ENCODE data around the gene COMMD7.

Gene COMMD7

DNA sequence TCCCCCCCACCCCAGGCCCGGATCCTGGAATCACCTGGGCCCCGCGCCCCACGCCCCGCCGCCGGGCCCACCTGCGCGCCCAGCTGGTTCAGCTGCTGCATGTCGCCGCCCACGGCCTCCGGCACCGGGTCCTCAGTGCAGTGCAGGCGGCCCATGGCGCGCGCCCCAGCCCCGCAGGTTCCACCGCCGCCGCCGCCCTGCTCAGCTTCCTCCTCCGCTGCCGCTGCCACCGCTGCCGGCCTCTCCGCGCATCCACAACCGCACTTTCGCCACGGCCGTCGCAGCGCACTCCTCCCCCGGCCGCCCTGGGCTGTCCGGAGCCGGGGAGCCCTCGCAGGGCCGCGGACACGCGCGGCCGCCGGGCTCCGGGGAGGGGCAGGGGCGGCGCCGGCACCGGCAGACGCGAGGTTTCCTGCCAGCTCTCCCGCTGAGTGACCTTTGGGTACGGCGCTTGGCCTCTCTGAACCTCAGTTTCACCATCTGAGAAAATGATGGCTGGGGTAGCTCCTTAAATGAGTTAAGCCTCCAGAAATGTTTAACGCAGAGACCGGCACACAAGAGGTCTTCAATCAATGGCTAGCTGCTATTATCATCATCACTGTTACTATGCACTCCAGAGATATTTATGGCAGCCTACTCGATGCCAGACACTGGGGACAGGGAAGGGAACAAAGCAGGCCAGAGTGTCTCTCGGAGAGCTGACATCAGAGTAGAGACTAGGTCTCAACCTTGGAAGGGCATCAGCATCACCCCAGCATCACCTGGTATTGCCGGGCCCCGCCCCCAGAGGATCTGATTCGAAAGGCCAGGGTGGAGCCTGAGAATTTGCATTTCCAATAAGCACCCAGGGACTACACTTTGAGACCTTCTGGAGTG, at the start of gene COMMD7:
COMMD7 (minus strand) TSS at position 231 of the 876 bp plus-strand sequence; CDS start at position 155, 76 bp downstream.
- TF ChIP-seq POLR2A (IDR thresholded peaks at IDR 0.05; ENCODE audit: low read length) (no peak), GATA1 (IDR thresholded peaks at IDR 0.05; ENCODE audit: low read depth, low read length) (no peak)
- DNase-seq: peak; percentile 70 to 77

DNA sequence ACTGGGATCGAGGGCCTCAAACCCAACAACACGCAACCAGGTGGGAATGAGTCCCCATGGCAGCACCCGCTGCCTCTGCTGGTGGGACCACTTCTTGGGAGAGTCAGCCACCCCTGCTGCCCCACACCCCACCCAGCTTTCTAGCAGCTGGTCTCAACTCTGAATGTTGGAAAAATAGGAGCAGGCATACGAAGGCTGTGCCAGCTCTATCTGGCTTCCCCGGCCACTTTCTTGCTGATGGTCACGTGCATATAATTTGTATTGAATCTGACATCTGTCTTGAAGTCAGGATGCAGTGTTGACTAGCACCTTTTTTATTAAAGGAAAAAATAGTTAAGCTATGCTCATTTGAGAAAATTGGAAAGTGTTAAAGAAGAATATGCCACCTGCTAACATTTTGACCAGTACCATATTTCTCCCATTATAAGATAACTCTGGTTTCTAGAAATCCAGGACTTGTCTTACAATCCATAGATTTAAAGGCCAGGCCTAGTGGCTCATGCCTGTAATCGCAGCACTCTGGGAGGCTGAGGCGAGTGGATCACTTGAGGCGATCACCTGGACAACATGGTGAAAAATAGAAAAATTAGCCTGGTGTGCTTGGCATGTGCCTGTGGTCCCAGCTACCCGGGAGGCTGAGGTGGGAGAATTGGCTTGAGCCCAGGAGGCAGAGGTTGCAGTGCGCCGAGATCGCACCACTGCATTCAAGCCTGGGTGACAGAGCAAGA, 49.6 kb upstream of the COMMD7 start:
- no peak for DNase-seq
- no peak for TF ChIP-seq GATA1 (IDR thresholded peaks at IDR 0.05; ENCODE audit: low read depth, low read length)

DNA sequence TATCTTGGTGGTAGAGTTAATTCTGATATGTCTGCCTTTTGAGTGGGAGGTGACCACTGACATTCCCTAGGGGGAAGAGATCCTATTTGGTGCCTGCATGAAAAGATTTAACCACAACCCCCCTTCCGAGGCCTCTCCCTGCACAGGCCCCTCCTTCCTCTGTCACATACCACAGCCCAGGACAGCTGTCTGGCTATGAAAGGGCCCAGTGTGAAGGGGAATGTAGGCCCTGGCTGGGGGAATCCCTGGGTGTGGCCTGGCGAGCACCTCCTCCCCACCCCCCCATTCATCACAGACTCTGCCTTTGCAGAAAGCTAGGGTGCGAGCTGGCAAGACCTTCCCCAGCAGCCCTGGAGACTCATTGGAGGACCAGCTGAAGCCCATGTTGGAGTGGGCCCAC, 49.0 kb upstream of the COMMD7 start:
- no peak for DNase-seq
- TF ChIP-seq POLR2A (IDR thresholded peaks at IDR 0.05; ENCODE audit: low read length) (no peak), GATA1 (IDR thresholded peaks at IDR 0.05; ENCODE audit: low read depth, low read length) (no peak)

DNA sequence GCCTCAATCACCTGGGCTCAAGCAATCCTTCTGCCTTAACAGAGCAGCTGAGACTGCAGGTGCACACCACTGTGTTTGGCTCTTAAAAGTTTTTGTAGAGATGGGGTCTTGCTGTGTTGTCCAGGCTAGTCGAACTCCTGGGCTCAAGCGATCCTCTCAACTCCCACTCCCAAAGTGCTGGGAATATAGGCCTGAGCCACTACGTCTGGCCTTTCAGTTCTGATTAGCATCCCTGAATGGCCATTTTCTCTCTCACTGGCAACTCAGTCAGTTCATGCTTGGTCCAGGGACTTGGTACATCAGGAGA, 47.4 kb upstream of the COMMD7 start:
- DNase-seq: no peak
- no peak for TF ChIP-seq POLR2A (IDR thresholded peaks at IDR 0.05; ENCODE audit: low read length)
- no peak for TF ChIP-seq GATA1 (IDR thresholded peaks at IDR 0.05; ENCODE audit: low read depth, low read length)

DNA sequence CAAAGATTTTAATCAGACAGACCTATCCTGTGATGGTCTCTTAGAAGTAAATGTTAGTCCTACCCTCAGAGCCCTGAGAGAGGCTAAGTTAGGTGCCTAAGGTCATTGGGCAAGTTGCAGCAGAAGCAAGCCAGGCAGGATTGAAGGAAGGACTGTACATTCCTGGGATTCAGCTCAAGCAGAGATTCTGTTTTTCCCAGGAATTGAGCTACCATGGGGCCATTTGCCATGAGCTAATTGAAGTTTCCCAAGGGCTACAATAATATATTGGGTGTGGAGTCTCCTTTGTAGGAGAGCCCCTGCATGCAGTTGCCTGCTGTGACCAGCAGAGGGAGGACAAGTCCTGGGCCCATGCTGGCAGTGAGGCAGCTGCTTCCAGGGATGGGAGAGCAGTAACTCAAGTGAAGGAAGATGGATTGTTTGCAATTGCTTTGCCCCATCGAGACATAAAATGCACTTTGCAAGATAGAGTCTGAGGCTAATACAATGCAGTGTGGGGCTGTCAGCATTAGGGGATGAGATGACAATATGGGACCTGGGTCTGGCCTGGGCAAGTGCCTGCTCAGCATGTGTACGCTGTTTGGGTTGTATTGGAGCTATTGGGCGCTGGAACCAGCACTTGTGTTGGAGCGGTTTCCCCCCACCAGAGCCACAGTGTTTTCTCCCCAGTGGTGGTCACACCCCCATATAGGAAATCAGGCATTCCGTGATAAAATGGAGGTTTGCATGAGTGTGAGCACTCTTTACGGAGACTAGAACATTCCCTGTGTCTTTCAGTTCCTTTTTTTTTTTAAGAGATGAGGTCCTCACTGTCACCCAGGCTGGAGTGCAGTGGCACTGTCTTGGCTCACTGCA, 46.9 kb upstream of the COMMD7 start:
- TF ChIP-seq GATA1 (IDR thresholded peaks at IDR 0.05; ENCODE audit: low read depth, low read length): no peak
- TF ChIP-seq POLR2A (IDR thresholded peaks at IDR 0.05; ENCODE audit: low read length): no peak
- DNase-seq: peak; percentile 62 to 79

DNA sequence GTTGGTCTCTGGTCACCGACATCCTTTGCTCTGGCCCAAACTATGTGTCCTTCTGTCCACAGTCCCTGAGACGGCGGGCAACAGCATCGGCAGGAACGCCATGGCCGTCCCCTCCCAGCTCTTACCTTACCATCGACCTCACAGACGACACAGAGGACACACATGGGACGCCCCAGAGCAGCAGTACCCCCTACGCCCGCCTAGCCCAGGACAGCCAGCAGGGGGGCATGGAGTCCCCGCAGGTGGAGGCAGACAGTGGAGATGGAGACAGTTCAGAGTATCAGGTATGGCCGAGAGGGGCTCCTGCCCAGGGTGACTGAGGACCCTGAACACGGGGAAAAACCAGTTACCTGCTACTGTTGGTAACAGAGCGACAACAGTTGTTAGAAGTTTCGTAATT, 43.9 kb upstream of the COMMD7 start:
- TF ChIP-seq POLR2A (IDR thresholded peaks at IDR 0.05; ENCODE audit: low read length) (no peak), GATA1 (IDR thresholded peaks at IDR 0.05; ENCODE audit: low read depth, low read length) (no peak)
- no peak for DNase-seq

DNA sequence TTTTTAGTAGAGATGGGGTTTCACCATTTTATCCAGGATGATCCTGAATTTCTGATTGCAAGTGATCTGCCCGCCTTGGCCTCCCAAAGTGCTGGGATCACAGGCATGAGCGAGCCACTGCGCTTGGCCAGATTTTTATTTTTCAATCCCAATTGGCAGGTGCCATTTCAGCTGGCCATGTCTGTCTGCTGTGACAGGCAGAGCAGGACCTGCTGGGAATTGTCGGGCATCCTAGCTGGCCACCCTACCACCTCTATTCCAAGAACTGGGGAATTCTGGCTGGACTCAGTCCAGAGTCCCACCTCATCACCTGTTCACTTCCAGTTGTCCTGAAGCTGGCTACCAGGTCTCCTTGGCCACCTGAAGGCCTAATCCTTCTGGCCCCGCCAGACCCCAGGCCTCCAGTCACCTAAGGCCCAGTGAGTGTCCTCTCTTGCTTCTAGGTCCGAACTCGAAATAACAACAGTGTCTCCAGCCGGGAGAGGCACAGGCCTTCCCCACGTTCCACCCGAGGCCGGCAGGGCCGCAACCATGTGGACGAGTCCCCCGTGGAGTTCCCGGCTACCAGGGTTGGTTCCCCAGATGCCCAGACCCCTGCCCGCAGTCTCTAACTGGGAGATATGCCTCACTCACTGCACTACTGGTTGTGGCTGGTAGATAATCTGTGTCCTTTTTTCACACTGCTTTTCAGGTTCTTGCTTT, 42.9 kb upstream of the COMMD7 start:
- TF ChIP-seq GATA1 (IDR thresholded peaks at IDR 0.05; ENCODE audit: low read depth, low read length): no peak
- no peak for TF ChIP-seq POLR2A (IDR thresholded peaks at IDR 0.05; ENCODE audit: low read length)
- no peak for DNase-seq

DNA sequence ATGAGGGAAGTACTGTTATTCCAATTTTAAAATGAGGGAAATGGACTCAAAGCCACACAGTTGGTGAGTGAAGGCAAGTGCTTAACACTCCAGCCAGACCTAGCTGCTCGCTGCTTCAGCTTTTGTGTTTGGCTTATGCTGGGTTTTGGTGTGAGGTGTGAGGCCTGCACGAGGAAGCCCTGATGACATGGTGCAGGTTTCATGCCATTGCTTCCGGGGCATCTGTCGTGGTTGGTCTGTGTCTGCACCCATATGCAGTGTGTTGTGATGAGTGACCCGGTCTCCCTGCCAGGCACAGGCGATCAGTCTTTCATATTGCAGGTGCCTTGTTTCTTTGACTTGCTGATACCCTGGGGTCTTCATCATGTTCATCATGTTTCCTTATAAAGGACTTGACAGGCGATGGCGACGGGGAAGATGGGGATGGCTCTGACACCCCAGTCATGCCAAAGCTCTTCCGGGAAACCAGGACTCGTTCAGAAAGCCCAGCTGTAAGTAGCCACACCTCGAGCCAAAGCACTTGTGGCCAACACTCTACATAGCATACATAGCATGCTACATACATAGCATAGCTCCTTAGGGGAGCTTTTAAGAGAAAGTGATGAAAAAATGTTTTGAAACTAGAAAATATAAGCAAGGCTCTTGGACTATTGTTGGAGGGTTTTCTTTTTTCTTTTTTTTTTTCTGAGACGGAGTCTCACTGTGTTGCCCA, 41.3 kb upstream of the COMMD7 start:
- DNase-seq: no peak
- TF ChIP-seq POLR2A (IDR thresholded peaks at IDR 0.05; ENCODE audit: low read length): no peak
- no peak for TF ChIP-seq GATA1 (IDR thresholded peaks at IDR 0.05; ENCODE audit: low read depth, low read length)

DNA sequence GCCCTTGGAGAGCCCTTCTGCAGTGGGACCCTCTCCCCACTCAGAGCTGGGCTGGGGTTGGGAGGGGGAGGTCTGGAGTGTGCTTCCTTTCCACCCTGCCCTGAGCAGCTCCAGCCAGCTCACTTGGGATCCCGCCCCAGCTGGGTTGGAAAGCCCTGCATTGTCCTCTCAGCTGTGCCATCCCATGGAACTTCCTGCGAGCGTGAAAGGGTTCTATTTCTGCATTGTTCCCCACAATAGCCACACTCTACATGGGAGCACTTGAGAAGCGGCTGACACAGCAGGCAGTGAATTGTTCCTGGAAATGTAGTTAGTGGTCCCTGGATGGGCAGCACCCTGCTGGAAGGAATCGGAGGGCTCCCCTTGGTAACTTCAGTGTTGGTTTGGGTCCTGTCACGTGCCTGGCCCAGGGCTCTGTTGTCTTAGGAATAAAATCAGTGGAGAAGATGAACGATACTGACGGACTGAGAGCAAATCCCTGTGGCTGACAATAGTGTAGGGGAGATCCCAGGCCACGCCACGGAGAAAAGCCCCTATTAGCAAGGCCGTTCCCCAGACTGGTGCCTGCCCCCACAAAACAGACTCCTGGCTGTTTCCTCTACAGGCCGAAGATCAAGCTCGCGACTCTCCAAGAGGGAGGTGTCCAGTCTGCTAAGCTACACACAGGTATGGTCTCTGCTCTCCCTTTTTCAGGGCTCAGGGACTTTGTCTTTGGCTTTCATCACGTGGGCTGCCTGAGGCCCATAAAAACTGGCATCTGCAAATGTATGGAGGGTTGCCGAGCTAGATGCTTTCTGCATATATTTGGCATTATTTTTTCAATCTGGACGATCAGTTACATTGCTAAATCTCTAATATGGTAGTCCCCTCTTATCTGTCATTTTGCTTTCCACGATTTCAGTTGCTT, 37.7 kb upstream of the COMMD7 start:
- DNase-seq: no peak
- TF ChIP-seq POLR2A (IDR thresholded peaks at IDR 0.05; ENCODE audit: low read length): no peak
- no peak for TF ChIP-seq GATA1 (IDR thresholded peaks at IDR 0.05; ENCODE audit: low read depth, low read length)

DNA sequence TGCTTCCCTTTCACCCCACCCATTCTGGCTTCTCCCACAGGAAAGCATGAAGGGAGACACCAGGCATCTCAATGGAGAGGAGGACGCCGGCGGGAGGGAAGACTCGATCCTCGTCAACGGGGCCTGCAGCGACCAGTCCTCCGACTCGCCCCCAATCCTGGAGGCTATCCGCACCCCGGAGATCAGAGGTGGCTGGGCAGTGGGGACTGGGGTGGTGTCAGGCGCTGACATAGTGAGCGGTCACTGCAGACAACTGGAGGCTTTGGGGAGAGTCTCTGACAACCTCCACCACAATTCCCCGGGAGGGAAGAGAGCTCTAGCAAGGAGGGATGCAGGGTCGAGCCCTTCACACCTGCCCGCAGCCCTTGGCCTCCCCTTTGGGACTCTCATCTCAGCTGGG, 37.0 kb upstream of the COMMD7 start:
- TF ChIP-seq POLR2A (IDR thresholded peaks at IDR 0.05; ENCODE audit: low read length): no peak
- TF ChIP-seq GATA1 (IDR thresholded peaks at IDR 0.05; ENCODE audit: low read depth, low read length): no peak
- no peak for DNase-seq

DNA sequence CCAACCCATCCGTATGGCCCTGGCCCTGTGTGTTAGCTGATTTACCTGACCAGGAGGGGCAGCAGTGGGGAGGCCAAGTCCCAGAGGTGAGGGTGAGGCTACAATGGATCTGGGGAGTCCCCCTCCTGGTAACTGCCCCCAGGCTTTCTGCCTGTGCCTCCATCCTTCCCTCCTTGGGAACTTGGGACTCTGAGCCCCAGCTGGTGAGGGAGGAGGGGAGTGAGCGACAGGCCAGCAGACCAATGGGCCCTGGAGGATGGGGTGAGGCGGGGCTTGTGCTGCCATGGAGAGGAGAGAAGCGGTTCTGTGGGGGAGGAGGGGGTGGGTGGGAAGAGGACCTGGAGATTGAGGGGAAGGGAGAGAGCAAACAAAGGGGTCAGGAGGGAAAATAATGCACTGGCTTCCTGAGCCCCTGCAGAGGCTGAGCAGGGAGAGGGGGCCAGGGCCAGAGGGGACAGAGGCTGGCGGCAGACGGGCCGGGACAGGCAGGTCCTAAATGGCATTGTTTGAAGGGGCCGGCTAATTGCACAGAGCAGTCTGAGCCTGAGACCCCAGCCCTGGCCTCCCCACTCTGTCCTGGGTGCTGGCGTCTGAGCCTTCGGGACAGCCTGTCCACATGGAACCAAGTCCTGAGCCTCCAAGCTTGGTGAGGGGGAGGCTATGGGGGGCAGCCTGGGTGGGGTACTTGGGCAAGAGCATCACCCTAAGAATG, 36.4 kb upstream of the COMMD7 start:
- no peak for TF ChIP-seq GATA1 (IDR thresholded peaks at IDR 0.05; ENCODE audit: low read depth, low read length)
- no peak for TF ChIP-seq POLR2A (IDR thresholded peaks at IDR 0.05; ENCODE audit: low read length)
- DNase-seq: no peak
